ENCODE data around the gene NNT. TPM values are rescaled to one million over a fixed set of nuclear protein-coding genes. Genes with fewer than 3 reads are reported as not detected.
A peak's percentile ranks its signal among the peaks of the same experiment; 100 is the strongest.
"Not testable (repeated sequence)": the region's sequence is repeated elsewhere in the genome, so short reads cannot be mapped to it uniquely, and the experiment has no call there.

Gene NNT
- total and polyA plus RNA-seq, 8 donors, result 72.4 to 112 (median 85.1) TPM

GRCh38 chr5:43592363-43592762 is 10.6 kb upstream of the NNT start:
- ATAC-seq, result no peak
- TF ChIP-seq CTCF (IDR thresholded peaks at IDR 0.05), result no peak

GRCh38 chr5:43598927-43599326 is 4.1 kb upstream of the NNT start:
- not testable (repeated sequence) for ATAC-seq

More at GRCh38 chr5:43592363-43592762, 10.6 kb upstream of the NNT start:
- Histone ChIP-seq H3K27me3 (no peaks in the 10 kb centered on the region), H3K27ac (no peak overlapping the region), H3K36me3 (no peaks in the 10 kb centered on the region), H3K4me3 (no peak overlapping the region), H3K4me1 (no peaks in the 10 kb centered on the region), H3K9me3 (no peaks in the 10 kb centered on the region)
- intact Hi-C loops (cut with DNase I), result no loop called here
- no peak for DNase-seq

GRCh38 chr5:43601454-43602260 is 1.3 kb upstream of the NNT start:
- H3K4me3 ChIP-seq, result peak overlapping the region; percentile 86 to 89
- no peaks in the 10 kb centered on the region for H3K9me3 ChIP-seq
- H3K4me1 ChIP-seq, result peaks cover 7 to 23% of the 10 kb centered on the region in 2 donors
- no peak for TF ChIP-seq CTCF (IDR thresholded peaks at IDR 0.05)
- ATAC-seq, result peak; percentile 9
- peaks cover 0 to 2% of the 10 kb centered on the region in 2 donors for H3K36me3 ChIP-seq
- peak in 2 of 4 donors; percentile 13 to 30 for DNase-seq
- intact Hi-C loops (cut with DNase I), result no loop called here
- no peaks in the 10 kb centered on the region for H3K27me3 ChIP-seq
- peak overlapping the region; percentile 85 to 86 for H3K27ac ChIP-seq

More at GRCh38 chr5:43598927-43599326, 4.1 kb upstream of the NNT start:
- H3K27me3 ChIP-seq; H3K36me3 ChIP-seq; H3K4me3 ChIP-seq; H3K9me3 ChIP-seq; intact Hi-C loops (cut with DNase I); H3K27ac ChIP-seq; DNase-seq: not testable (repeated sequence)
- peaks cover under 1 to 15% of the 10 kb centered on the region in 2 donors for H3K4me1 ChIP-seq

DNA sequence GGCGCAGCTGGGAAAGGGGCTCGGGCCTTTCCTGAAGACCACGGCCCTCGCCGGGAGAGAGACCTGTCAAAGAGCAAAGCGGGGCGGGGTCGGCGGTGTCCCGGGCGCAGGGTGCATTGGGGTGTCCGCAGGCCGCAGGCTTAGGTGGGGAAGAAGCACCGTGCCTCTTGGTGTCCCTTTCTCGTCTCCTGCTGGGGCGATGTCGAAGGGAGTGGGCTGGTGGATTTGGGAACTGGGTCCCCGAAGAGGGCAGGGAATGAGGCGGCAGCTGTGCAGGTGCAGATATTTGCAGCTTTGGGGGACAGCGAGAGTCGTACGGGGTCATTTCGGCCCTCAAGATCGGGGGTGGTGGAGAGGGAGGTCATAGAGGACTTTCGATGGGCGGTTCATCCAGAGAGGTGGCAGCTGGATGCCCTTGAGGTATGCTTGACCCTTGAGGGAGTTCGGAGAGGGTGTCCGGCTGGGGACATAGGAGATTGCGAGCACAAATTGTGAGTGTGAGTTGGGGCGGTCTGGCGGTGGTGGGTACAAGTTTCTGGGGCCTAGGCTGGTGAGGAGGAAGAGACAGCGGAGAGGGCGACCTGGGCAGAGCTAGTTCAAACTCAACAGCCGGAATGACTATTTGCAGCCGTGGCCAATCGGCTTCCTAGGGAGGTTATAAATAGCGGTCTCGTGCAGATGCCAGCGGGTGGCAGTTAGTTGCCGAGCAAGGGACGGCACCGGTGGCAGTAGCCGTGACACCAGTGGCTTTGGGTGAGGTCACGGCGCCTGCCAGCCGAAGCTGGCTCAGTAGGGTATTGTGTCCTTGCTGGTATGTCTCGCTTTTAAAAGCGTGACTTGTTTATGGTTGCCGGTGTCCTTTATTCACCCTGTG is 601 bp downstream of the NNT start:
- H3K4me1 ChIP-seq, result peaks cover 7 to 23% of the 10 kb centered on the region in 2 donors
- H3K36me3 ChIP-seq, result peaks cover 0 to 9% of the 10 kb centered on the region in 2 donors
- TF ChIP-seq CTCF (IDR thresholded peaks at IDR 0.05), result no peak
- H3K27me3 ChIP-seq, result no peaks in the 10 kb centered on the region
- H3K27ac ChIP-seq, result peak overlapping the region; percentile 85 to 86
- no peaks in the 10 kb centered on the region for H3K9me3 ChIP-seq
- intact Hi-C loops (cut with DNase I), result no loop called here
- H3K4me3 ChIP-seq, result peak overlapping the region; percentile 86 to 89
- DNase-seq (peak; percentile 20 to 87 (median 65)), ATAC-seq (peak; percentile 84)

- intact Hi-C loops (cut with DNase I), result no loop called here
- ATAC-seq, result no peak
- no peak for DNase-seq
- no peak overlapping the region for H3K27ac ChIP-seq
- peaks cover 7 to 23% of the 10 kb centered on the region in 2 donors for H3K4me1 ChIP-seq
- no peak for TF ChIP-seq CTCF (IDR thresholded peaks at IDR 0.05)
- no peaks in the 10 kb centered on the region for H3K9me3 ChIP-seq
- no peaks in the 10 kb centered on the region for H3K27me3 ChIP-seq
- peaks cover 0 to 13% of the 10 kb centered on the region in 2 donors for H3K36me3 ChIP-seq
- no peak overlapping the region for H3K4me3 ChIP-seq
These were observed 1.7 kb downstream of the NNT start for GRCh38 chr5:43604699-43605098.

All from left lung (tissue), 10 donors.